ENCODE data around the gene LARGE1.
A peak's percentile ranks its signal among the peaks of the same experiment; 100 is the strongest.

Gene LARGE1

GRCh38 chr22:33431300-33431699, 489.0 kb downstream of the LARGE1 start:
- no peak for DNase-seq (ENCODE audit: low spot score)

GRCh38 chr22:33429281-33429680, 491.0 kb downstream of the LARGE1 start:
- DNase-seq (ENCODE audit: low spot score): no peak

- DNase-seq (ENCODE audit: low spot score): no peak
These were observed 492.8 kb downstream of the LARGE1 start for GRCh38 chr22:33427461-33427860.

- no peak for DNase-seq (ENCODE audit: low spot score)
These were observed 493.8 kb downstream of the LARGE1 start for GRCh38 chr22:33426451-33426850.

- DNase-seq (ENCODE audit: low spot score): no peak
These were observed 498.4 kb downstream of the LARGE1 start for GRCh38 chr22:33421859-33422258.

- DNase-seq (ENCODE audit: low spot score): no peak
These were observed 501.8 kb downstream of the LARGE1 start for GRCh38 chr22:33418484-33418883.

- no peak for DNase-seq (ENCODE audit: low spot score)
These were observed 504.9 kb downstream of the LARGE1 start for GRCh38 chr22:33415401-33415800.

GRCh38 chr22:33409079-33409478, 511.2 kb downstream of the LARGE1 start:
- DNase-seq (ENCODE audit: low spot score): no peak

- no peak for DNase-seq (ENCODE audit: low spot score)
These were observed 515.1 kb downstream of the LARGE1 start for GRCh38 chr22:33405194-33405593.

GRCh38 chr22:33404723-33405122, 515.6 kb downstream of the LARGE1 start:
- no peak for DNase-seq (ENCODE audit: low spot score)

GRCh38 chr22:33402325-33402724, 518.0 kb downstream of the LARGE1 start:
- no peak for DNase-seq (ENCODE audit: low spot score)

- no peak for DNase-seq (ENCODE audit: low spot score)
These were observed 519.0 kb downstream of the LARGE1 start for GRCh38 chr22:33401291-33401690.

- no peak for DNase-seq (ENCODE audit: low spot score)
These were observed 519.4 kb downstream of the LARGE1 start for GRCh38 chr22:33400891-33401290.

GRCh38 chr22:33400061-33400840, 520.0 kb downstream of the LARGE1 start:
- DNase-seq (ENCODE audit: low spot score): no peak

GRCh38 chr22:33397381-33397907, 522.8 kb downstream of the LARGE1 start:
- DNase-seq (ENCODE audit: low spot score): no peak

- DNase-seq (ENCODE audit: low spot score): no peak
These were observed 526.8 kb downstream of the LARGE1 start for GRCh38 chr22:33393432-33393831.

GRCh38 chr22:33391298-33391697, 529.0 kb downstream of the LARGE1 start:
- no peak for DNase-seq (ENCODE audit: low spot score)

- DNase-seq (ENCODE audit: low spot score): peak; percentile 85
These were observed 530.3 kb downstream of the LARGE1 start for GRCh38 chr22:33389936-33390335.

- no peak for DNase-seq (ENCODE audit: low spot score)
These were observed 534.0 kb downstream of the LARGE1 start for GRCh38 chr22:33386270-33386669.

GRCh38 chr22:33385611-33386010, 534.7 kb downstream of the LARGE1 start:
- no peak for DNase-seq (ENCODE audit: low spot score)

- DNase-seq (ENCODE audit: low spot score): no peak
These were observed 537.8 kb downstream of the LARGE1 start for GRCh38 chr22:33382436-33382835.

GRCh38 chr22:33381531-33382406, 538.5 kb downstream of the LARGE1 start:
- DNase-seq (ENCODE audit: low spot score): no peak
